SK-N-SH (cell line): ENCODE results near the gene CADM2.

Experiments
- GABPA ChIP-seq: IDR thresholded peaks from 2 replicates; pipeline ENCODE4 v1.4.0; 2012; ENCODE audit warnings: low read depth, mild to moderate bottlenecking
- JUND ChIP-seq: IDR thresholded peaks from 2 replicates; pipeline ENCODE4 v1.4.0; 2012
- NFIC ChIP-seq: IDR thresholded peaks from 2 replicates; pipeline ENCODE4 v1.4.0; 2012; ENCODE audit warnings: borderline replicate concordance
- RAD21 ChIP-seq: IDR thresholded peaks from 2 replicates; pipeline ENCODE4 v1.6.1; 2012; ENCODE audit warnings: mild to moderate bottlenecking, low read length
- RCOR1 ChIP-seq: fragments of 150-350 bp; IDR thresholded peaks from 2 replicates; pipeline ENCODE4 v1.6.1; 2017; ENCODE audit warnings: antibody characterized with exemption, low read length
- SMC3 ChIP-seq: IDR thresholded peaks from 2 replicates; pipeline ENCODE4 v1.6.1; 2012; ENCODE audit warnings: low read depth, low read length, improper control_type of control experiment
- TF ChIP-seq, protein P1 (sequence below): fragments of 200-600 bp; sonication (generic); IDR thresholded peaks from 2 replicates; pipeline ENCODE4 v1.6.1; 2017; ENCODE audit warnings: antibody characterized with exemption, mild to moderate bottlenecking, moderate library complexity
- TF ChIP-seq, protein P2 (sequence below): IDR thresholded peaks from 2 replicates; pipeline ENCODE4 v1.4.0; 2012; ENCODE audit warnings: low read depth, borderline replicate concordance

DNA sequence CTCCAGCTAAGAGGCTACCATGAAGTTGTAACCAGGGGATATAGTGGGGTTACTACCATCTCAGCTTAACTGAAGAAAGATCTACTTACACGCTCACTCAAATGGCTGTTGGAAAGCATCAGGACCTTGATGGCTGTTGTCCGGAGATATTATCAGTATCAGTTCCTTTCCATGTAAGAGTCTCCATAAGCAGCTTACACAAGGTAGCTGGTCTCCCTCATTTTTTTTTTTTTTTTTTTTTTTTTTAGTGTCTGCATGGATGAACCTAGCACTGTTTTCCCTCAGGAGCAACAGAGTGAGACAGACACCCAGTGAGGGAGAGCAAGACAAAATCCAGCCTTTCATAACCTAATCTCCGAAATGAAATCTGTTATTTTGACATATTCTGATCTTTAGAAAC, 230.9 kb downstream of the CADM2 start:
- TF ChIP-seq, protein P1, sequence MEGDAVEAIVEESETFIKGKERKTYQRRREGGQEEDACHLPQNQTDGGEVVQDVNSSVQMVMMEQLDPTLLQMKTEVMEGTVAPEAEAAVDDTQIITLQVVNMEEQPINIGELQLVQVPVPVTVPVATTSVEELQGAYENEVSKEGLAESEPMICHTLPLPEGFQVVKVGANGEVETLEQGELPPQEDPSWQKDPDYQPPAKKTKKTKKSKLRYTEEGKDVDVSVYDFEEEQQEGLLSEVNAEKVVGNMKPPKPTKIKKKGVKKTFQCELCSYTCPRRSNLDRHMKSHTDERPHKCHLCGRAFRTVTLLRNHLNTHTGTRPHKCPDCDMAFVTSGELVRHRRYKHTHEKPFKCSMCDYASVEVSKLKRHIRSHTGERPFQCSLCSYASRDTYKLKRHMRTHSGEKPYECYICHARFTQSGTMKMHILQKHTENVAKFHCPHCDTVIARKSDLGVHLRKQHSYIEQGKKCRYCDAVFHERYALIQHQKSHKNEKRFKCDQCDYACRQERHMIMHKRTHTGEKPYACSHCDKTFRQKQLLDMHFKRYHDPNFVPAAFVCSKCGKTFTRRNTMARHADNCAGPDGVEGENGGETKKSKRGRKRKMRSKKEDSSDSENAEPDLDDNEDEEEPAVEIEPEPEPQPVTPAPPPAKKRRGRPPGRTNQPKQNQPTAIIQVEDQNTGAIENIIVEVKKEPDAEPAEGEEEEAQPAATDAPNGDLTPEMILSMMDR = no peak
- TF ChIP-seq NFIC (no peak), GABPA (no peak), RAD21 (no peak), JUND (no peak), RCOR1 (no peak), SMC3 (no peak)
- TF ChIP-seq, protein P2, sequence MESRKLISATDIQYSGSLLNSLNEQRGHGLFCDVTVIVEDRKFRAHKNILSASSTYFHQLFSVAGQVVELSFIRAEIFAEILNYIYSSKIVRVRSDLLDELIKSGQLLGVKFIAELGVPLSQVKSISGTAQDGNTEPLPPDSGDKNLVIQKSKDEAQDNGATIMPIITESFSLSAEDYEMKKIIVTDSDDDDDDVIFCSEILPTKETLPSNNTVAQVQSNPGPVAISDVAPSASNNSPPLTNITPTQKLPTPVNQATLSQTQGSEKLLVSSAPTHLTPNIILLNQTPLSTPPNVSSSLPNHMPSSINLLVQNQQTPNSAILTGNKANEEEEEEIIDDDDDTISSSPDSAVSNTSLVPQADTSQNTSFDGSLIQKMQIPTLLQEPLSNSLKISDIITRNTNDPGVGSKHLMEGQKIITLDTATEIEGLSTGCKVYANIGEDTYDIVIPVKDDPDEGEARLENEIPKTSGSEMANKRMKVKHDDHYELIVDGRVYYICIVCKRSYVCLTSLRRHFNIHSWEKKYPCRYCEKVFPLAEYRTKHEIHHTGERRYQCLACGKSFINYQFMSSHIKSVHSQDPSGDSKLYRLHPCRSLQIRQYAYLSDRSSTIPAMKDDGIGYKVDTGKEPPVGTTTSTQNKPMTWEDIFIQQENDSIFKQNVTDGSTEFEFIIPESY = no peak
